HG03064 (cell line): ENCODE results near the gene APBA2.

ENCODE experiments used
- ATAC-seq: cut with Tn5 transposase; IDR thresholded peaks from one replicate; pipeline ENCODE4 v1.9.1; 2021; ENCODE audit warnings: low read depth; ENCODE audit not compliant: unreplicated experiment

APBA2 gene

DNA sequence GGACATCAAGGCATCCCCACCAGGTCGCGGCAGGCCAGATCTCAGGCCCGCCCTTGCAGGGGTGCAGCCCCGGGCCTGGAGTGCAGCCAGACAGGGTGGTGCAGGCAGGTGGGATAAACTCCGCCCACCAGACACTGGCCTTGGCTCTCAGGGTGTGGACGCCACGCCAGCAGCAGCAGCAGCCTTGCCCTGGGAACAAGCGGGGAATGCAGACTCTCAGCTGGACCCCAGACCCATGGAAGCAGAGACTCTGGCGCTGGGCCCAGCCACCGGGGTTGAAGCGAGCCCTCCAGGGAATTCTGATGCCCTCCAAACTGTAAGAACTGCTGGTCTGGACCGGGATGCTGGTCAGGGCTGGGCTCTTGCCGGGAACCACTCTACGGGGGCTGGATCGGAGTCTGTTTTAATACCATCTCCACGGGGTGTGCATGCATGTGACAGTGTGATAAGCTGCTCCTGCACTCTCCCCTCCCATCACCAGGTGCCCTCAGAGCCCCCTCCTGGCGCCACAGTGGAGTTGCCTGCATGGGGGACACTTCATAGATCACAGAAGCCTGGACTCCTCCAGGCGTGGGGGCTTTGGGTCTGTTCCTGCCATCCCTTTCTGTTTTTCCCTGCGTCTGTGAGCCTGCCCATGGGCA lies 241.2 kb downstream of the APBA2 start:
- ATAC-seq, result no peak

DNA sequence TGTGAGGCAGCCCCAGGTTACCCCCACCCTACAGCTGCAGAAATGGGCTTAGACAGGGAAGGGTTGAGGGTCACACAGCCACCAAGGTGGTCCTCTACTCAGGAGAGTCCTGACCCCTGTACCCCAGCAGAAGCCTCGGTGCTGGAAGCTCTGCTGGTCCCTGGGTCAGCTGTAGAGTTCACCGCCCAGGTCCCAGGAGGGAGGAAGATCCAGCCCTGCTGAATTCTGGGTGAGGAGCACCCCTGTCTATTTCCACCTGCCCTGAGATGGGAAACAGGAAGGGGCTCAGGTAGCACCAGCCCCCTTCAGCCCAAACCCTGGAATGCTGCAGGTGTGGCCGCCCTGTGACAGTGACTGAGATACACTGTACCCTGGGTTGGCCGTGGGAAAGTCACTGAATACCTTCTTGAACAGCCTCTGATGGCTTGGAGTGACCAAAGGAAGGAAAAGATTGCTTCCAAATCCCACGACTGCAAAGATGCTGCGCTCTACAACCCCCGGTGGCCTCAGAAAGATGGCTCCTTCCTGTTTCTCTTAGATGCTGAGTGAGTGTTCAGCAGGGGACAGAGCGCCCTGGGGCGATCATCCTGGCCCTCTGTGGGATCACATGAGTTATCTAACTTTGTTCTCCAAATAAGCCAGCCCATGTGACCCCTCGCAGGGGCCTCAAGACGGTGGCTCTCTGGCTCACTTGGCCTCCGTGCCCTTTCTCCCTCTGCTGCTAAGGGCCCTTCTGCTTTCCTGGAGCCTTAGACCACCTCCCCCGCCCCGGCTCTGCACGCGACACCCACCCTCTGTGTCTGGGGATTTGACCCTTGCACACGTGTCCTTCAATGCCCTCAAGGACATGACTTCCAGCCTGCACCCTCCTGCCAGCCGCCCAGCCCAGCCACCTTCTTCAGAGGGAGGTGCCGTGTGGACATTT lies 242.0 kb downstream of the APBA2 start:
- no peak for ATAC-seq

DNA sequence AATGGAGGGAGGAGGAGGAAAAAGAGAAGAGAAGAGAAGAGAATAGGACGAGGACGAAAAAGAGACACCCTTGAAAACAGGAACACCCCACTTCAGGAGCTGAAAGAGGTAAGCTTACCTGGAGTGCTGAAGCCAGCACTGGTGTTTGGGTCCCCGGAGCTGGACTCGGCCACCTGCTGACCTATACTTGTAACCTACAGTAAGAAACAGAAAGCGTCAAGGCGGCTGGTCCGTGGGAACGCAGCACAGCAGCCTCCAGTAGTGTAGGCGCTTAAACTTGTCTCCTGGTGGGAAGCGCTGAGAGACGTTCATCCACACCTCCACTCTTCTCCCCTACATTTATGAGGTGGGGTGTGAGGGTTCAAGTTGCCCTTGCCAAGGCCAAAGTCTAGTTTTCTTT lies 242.9 kb downstream of the APBA2 start:
- no peak for ATAC-seq

DNA sequence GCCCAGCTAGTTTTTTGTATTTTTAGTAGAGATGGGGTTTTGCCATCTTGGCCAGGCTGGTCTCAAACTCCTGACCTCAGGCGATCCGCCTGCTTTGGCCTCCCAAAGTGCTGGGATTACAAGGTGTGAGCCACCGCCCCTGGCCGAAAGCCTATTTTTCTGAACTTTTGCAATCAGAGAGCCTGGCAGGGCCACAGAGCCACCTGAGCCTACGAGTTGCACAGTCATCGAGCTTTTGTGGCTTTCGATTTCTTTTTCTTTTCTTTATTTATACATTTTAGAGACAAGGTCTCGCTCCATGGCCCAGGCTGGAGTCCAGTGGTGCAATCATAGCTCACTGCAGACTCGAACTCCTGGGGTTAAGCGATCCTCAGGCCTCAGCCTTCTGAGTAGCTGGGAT lies 243.4 kb downstream of the APBA2 start:
- ATAC-seq, result no peak

DNA sequence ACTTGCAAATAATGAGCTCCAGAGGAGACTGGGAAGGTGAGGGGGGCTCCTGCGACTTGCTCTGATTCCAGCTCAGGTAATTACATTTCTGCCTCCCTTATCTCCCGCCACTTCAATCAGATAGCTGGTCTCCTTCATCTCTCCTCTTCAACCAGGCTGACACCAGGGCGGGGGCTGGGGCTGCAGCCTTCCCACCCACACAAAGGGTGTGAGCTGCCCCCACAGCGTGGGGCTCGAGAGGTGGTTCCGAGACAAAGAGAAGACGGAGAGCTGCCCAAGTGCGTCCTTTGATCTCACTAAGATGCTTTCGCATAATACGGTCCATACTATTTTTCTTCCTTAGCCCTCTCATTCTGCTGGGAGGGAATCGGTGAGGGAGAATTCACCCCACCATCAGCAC lies 244.2 kb downstream of the APBA2 start:
- no peak for ATAC-seq

DNA sequence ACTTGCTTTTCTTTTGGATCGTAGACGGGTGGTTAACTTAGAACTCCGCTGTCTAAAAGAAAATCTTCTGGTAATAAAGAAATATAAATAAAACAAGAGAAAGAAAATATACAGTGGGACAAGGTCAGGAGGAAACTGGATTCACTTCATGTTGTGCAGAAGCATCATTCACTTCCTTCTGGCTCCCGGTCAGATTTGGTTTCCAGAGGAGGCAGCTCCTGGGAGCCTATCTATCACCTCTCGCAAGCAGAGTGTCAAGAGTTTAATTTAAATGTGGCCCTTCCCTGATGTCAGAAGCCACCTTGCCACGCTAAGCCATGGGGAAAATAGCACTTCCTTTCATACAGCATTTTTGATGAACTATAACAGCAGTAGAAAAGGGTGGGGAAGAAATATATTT lies 244.7 kb downstream of the APBA2 start:
- no peak for ATAC-seq

DNA sequence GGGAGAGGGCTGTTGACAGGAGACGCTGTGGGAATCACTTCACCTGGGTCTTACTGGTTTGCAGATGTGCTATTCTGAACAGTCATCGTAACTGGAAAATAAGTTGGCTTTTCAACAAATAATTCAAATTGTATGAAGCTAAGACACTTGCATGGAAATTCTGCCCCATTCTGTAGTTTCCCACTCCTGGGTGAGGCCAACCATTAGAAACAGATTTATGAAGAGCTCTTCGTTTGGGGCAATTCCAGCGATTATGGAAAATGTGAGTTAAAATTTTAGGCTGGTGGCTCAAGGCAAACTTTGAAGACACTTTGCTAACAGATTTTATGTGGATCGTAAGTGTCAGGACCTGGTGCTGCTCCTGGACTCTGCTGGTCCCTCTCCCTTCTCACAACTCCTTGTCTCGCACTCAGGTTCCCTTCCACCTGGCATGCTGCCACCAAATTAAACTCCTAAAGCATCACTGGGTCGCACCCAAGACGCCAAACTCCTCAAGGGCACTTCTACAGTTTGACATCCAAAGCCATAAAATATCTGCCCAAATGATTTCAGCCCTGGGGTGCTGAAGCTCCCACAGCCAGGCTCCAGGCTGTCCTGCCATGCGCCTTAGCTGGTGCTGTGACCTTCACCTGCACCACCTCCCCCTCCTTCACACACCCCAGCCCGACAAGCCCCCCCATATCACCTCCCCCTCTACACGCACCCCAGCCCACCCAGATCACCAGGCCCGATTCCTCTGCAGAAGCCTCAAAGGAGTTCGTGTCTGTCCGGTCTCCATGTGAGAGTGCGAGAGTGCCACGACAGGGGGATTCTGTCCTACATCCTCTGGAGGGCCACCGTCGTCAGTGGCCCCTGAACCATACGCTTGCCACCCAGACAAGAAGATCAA lies 245.4 kb downstream of the APBA2 start:
- ATAC-seq, result no peak

DNA sequence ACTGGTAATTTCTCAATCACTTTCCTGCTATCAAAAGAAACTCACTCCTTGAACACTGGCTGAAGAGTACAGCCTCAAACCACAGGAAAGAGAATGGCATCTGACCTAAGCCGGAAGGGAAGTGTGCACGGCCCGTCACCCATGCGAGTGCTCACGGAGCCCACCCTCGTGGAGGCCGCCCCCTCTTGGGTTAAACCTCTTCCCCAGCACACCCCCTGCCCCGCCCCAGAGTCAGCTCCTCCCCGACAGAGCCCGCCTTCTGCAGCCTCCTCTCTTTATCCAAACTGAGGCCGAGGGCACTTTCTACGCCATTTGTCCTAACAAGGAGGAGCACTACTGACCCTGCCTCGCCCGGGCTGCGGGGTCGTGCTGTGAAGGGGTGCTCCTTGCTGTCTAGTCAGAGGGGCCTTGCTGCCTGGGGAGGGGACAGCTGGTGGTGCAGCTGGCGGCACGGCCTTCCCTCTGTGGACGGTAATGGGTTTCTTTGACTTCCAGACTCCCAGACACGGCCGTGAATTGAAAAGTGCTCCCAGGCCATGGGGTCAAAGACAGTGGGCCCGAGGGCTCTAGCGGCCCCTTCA lies 246.2 kb downstream of the APBA2 start:
- no peak for ATAC-seq

DNA sequence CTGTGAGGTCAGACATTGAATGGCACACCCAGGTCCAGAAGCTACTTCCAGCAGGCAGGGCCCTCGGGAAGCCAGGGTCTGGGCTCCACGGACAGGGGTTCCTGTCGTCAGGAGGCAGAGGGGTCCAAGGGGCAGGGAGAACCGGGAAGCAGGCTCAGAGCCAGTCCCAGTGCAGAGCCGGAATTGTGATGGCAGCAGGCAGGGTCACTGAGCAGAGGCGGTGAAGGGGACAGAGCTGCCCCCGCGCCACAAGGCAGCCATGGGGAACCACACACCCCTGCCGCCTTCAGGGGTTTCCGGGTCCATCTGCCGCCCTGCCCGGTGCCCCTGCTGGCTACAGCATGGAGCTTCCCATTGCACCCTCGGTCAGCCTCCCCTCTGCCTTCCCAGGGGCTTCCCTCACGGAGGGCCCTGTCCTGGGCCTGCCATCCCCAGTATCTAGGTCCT lies 247.0 kb downstream of the APBA2 start:
- ATAC-seq, result no peak

DNA sequence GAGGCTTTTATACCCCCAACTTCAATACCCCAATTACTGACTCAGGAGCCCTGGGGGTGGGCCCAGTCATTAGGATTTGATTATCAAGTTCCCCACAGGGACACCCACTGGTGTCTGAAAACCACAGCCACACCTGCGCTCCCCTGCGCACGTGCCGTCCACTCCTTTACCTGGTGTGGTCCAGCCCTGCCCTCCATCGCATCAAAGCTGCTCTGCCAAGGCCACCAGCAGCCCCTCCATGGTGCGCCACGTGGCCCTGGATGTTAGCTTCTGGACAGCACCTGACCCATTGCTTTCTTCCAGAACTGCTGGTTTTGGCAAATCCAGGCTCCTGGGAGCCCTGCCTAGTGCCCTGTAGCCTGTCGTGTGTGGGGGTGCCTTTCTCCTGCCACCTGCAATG lies 247.5 kb downstream of the APBA2 start:
- ATAC-seq, result no peak

DNA sequence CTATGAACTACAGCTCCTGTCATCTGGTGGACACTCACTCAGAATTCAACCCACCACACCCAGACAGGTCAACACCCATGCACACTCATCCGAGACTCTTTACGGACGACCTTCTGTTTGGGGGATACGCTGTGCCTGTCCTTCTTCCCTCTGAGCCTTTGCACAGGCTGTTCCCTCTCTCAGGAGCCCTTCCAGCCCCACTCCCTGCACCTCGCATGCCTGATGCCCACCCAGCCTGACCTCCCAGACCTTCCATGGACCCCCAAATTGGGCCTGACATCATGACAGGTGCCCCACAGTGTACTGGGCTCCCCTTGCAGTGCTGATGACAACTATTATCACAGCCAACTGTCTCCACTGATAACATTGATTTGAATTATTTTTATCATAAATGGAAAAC lies 248.0 kb downstream of the APBA2 start:
- ATAC-seq, result no peak

DNA sequence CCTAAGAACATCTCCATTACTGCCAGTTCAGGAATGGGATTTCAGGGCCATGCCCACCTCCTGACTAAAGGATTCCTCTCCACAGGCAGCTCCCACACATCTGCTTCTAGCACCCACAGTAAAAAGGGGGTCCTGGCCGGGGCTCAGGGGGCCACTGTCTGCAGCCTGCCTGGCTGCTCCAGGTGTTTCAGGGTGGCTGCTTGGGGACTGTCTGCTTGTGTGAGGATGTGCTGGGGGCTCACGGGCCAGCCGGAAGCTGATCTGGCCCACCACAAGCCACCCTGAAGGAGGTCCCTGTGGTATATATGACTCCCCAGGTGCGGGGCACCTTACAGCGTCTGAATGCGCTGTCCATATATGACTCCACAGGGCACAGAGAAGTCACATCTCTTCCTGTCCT lies 248.5 kb downstream of the APBA2 start:
- ATAC-seq, result no peak

DNA sequence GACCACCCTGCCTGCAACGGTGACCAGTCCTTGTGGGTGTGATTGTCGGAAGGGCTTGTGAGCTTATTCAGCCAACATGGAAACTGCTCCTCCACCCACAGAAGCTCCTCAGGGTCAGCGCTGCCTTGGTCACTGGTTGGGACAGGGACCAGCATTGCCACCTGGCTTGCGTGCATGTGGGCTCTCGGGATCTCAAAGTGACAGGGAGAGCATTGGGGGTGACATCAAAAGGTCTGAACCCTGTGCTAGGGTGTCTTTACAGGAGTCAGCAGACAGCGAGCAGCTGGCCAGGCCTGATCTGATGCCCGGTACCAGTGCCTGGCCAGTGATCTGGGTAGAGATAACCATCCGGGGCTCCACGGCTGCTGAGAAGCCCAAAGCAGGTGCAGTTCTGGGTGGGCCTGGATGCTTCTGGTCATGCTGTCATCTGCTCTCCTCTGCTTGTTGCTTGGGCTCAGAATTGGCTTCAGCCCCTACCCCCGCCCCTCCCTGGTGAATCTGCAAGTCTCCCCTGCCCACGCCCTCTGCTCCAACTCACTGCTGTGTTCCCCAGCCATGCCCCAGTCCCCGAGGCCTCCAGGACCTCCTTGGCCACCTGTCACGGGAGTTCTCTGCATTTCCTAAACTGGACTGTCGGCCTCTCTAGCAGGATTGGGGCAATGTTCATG lies 249.0 kb downstream of the APBA2 start:
- ATAC-seq, result no peak

DNA sequence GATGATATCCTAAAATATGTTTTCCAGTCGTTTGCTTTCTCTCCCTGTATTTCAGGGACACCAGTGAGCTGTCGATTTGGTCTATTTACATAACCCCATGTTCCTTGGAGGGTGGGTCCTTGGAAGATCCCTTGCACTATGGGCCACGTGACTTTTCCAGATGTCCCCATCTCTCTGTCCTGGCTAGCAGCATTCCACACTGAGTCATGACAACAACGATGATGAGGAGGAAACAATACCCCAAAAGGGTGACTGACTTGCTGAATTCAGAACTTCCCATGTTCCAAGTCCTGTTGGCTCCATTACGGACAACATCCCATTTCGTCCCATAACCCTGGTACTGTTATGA lies 249.5 kb downstream of the APBA2 start:
- ATAC-seq, result no peak

DNA sequence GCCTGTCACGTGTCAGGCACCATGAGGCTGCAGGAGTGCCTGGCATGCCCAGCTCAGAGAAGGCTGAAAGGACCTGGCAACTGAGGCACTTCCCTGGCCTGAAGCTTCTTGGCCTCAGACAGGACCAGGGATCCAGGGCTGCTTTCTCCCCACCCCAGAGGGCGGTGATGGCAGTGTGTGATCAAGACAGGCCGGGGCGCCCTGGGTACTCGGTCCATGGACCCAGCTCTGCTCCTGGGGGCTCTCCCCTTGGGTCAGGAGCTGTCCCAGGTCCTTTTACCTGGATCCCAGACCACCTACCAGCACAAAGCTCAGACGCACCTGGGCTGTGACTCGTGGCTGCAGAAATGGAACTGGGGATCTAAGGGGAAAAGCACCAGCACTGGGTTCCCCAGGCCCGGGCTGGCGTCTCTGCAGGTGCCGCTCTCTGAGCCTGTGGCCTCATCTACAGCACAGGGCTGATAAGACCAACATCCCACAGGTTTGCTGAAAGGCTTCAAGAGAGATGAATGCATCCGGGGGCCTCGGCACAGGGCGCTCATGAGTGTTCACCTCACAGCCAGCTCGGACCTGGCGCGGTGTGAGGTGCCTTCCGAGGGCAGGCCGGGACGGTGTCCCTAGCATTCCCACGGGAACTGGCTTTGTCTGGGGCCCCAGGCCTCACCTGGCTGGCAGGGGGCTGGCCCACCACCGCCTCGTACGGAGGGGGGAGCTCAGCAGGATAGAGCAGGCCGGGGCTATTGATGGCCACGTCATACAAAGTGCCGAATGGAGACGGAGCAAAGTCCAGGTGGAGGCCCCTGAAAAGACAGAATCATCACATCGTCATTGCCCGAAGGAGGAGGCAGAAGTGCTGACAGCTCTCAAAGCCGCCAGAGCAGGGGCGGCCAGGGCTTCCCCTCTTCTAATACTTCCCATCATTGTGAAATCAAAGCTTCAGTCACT lies 250.2 kb downstream of the APBA2 start:
- ATAC-seq, result no peak

DNA sequence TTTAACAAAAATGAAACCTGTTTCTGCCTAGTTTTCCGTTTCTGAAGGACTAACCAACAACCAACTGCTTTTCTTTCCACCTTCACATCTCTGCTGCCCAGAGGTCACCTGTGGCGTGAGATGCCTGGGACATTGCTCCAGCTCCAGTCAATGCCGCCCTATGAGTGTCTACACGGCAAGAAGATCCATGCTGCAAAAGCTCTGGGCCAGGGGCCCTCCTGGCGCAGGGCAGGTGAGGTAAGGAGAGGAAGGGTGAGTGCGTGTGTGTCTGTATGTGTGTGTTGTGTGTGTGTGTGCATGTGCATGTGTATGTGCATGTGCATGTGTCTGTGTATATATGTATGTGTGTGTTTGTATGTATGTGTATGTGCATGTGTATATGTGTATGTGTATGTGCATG lies 252.5 kb downstream of the APBA2 start:
- no peak for ATAC-seq

DNA sequence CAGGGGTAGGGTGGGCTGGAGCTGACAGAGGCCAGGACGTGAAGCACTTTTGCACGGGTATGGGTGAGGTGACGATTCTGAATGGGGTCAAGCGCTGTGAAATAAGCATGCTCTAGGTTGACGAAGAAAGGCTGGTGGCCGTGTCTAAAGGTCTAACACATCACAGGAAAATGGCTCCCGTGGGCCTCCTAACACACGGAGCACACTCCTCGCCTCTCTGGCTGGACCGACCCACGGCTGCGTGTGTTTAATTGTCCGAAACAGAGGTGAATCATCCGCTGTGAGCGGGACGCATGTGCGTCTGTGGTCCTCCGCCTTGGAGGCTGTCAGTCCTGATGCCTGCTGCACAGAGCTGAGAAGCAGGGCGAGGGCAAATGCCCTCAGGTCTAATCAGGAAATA lies 253.3 kb downstream of the APBA2 start:
- no peak for ATAC-seq

DNA sequence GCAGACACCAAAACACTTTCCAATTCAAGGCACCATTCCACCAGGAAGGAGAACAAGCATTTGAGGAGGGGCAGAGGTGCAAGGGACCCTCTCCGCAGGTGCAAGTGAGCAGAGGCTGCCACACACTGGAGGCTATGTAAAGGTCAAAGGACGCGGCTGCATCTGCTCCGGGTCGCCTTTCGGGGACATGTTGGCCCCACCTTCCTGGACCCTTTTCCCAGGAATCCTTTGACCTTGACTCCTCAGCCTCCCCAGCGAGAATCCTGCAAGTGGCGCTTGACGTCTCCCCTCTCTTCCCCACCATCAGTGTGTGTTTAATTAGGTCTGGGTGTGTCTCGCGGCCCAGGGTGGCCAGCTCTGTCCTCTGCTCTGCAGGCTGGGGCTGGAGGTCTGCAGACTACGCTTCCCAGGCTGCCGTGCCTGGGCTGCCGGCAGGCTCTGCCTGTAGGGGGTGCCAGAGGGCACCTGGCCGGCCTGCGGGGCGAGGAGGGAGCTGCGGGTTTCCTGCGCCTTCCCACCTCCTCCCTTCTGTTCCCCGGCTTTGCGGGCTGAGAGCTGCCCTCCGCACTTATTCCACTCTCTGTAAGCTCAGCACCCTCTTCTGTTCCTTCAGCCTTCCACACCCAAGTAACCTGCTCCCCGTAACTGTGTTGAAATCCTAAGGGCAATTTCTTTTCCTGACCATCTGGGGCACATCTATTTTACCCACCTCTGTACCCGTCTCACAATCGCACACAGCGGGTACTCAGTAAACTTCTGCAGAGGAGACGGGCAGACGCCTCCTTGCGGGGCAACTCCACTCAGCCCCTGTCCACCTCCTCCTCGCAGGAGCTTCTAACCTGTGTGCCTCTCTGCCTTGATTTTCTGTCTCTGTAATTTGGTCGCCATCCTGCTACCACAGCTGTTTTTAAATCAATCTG lies 254.0 kb downstream of the APBA2 start:
- no peak for ATAC-seq
